Neural progenitor cell (in vitro differentiated cells): ENCODE results near the gene VKORC1. TPM values are rescaled to one million over a fixed set of nuclear protein-coding genes. Genes with fewer than 3 reads are reported as not detected.
A peak's percentile ranks its signal among the peaks of the same experiment; 100 is the strongest.

Experiments used
- DNase-seq: peaks from one replicate; pipeline ENCODE4 v3.0.0-alpha.2; 2016; ENCODE audit warnings: low spot score
- H2AFZ ChIP-seq: fragments of 200-600 bp; sonication (generic); replicated peaks from 2 replicates; pipeline ENCODE4 v1.6.1; 2016; ENCODE audit warnings: antibody characterized with exemption
- H3F3A ChIP-seq: fragments of 200-600 bp; sonication (generic); 2 replicates; pipeline ENCODE4 v1.6.1; 2016; ENCODE audit warnings: antibody characterized with exemption, low read depth
- H3K27ac ChIP-seq: fragments of 200-600 bp; sonication (generic); 2 replicates; pipeline ENCODE4 v1.5.1; 2016; ENCODE audit warnings: mild to moderate bottlenecking
- H3K27me3 ChIP-seq: fragments of 200-600 bp; sonication (generic); 2 replicates; pipeline ENCODE4 v1.6.1; 2016; ENCODE audit warnings: mild to moderate bottlenecking, moderate library complexity
- H3K36me3 ChIP-seq: fragments of 200-600 bp; sonication (generic); 2 replicates; pipeline ENCODE4 v1.5.1; 2016
- H3K4me1 ChIP-seq: fragments of 200-600 bp; sonication (generic); 2 replicates; pipeline ENCODE4 v1.6.1; 2016; ENCODE audit warnings: mixed run types
- H3K4me2 ChIP-seq: fragments of 200-600 bp; sonication (generic); 2 replicates; pipeline ENCODE4 v1.6.1; 2016
- H3K4me3 ChIP-seq: fragments of 200-600 bp; sonication (generic); 2 replicates; pipeline ENCODE4 v1.5.1; 2016
- H3K79me2 ChIP-seq: fragments of 200-600 bp; sonication (generic); 2 replicates; pipeline ENCODE4 v1.6.1; 2016; ENCODE audit warnings: low read depth
- H3K9ac ChIP-seq: fragments of 200-600 bp; sonication (generic); 2 replicates; pipeline ENCODE4 v1.6.1; 2016
- H3K9me3 ChIP-seq: fragments of 200-600 bp; sonication (generic); 2 replicates; pipeline ENCODE4 v1.5.1; 2016; ENCODE audit warnings: low read depth
- H4K20me1 ChIP-seq: fragments of 200-600 bp; sonication (generic); 2 replicates; pipeline ENCODE4 v1.6.1; 2016; ENCODE audit warnings: low read depth
- H3K27ac Mint-ChIP-seq: 3 replicates; pipeline ENCODE4 v1.8.0; 2021; ENCODE audit warnings: mixed read lengths
- H3K27me3 Mint-ChIP-seq: 2 replicates; pipeline ENCODE4 v1.8.0; 2022; ENCODE audit warnings: low read depth, mild to moderate bottlenecking, inconsistent platforms, moderate library complexity, mixed read lengths; ENCODE audit not compliant: insufficient read depth
- H3K36me3 Mint-ChIP-seq: 3 replicates; pipeline ENCODE4 v1.8.0; 2021; ENCODE audit warnings: mixed read lengths
- H3K4me1 Mint-ChIP-seq: 3 replicates; pipeline ENCODE4 v1.8.0; 2021; ENCODE audit warnings: mixed read lengths
- H3K4me3 Mint-ChIP-seq: 3 replicates; pipeline ENCODE4 v1.8.0; 2021; ENCODE audit warnings: mild to moderate bottlenecking, moderate library complexity, mixed read lengths
- H3K9me3 Mint-ChIP-seq: 3 replicates; pipeline ENCODE4 v1.8.0; 2020; ENCODE audit warnings: mixed read lengths
- EZH2 ChIP-seq: fragments of 200-600 bp; sonication (generic); IDR thresholded peaks from 2 replicates; pipeline ENCODE4 v1.6.1; 2017; ENCODE audit warnings: antibody characterized with exemption, mild to moderate bottlenecking, moderate library complexity
- EZH2phosphoT487 ChIP-seq: fragments of 200-600 bp; sonication (generic); IDR thresholded peaks from 2 replicates; pipeline ENCODE4 v1.6.1; 2017; ENCODE audit warnings: antibody characterized with exemption
- total RNA-seq: library from RNA; depleted of rRNA; stranded (reverse); fragments of >200 nt; gene quantifications from 2 replicates; pipeline ENCODE4 v1.2.3, GENCODE V29; 2015; ENCODE audit warnings: low replicate concordance
- TF ChIP-seq, protein P1 (sequence below): fragments of 200-600 bp; sonication (generic); IDR thresholded peaks from 2 replicates; pipeline ENCODE4 v1.5.1; 2017; ENCODE audit warnings: antibody characterized with exemption, mild to moderate bottlenecking

VKORC1 gene
- total RNA-seq, 1 donor from 2014 or later: 95.9 TPM

DNA sequence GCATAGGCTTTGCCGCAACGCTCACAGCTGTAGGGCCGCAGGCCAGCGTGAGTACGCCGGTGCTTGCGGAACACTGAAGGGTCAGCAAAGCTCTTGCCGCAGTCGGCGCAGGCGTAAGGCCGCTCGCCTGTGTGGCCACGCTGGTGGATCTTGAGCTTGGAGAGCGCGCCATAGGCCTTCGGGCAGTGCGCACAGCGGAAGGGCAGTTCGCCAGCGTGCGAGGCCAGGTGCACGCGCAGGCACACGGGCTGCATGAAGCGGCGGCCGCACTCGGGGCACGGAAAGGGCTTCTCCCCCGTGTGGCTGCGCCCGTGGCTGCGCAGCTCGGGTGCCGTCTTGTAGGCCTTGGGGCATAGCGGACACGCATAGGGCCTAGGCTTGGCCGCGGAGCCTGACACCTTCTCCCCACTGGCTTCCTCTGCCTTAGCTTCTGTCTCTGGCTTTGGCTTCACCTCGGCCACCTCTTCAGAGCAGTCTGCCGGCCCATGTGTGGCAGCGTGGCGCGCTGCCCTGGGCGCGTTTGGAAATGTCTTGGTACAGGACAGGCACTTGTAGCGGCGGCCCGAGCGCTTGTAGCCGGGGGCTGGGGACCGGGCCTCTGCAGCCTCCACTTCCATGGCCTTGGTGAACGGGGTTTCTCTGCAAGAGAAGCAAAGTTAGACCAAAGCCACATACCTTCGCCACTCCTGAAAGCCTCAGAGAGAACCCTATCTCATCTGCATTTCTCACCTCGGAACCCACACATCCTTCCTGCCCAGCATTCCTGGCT lies 30.6 kb downstream of the VKORC1 start:
- H3K9me3 Mint-ChIP-seq: no peaks in the 10 kb centered on the region
- Histone ChIP-seq H3K36me3 (no peaks in the 10 kb centered on the region), H3K27ac (no peak overlapping the region), H3K27me3 (no peaks in the 10 kb centered on the region), H4K20me1 (peaks cover 50% of the 10 kb centered on the region), H3K4me2 (no peak overlapping the region), H3K4me3 (no peak overlapping the region), H3K9ac (no peak overlapping the region), H3F3A (no peaks in the 10 kb centered on the region), H3K79me2 (peaks cover 39% of the 10 kb centered on the region), H3K4me1 (no peaks in the 10 kb centered on the region), H2AFZ (no peak overlapping the region), H3K9me3 (no peaks in the 10 kb centered on the region)
- TF ChIP-seq EZH2phosphoT487: no peak
- TF ChIP-seq EZH2: no peak
- no peak for DNase-seq
- H3K27ac Mint-ChIP-seq: peak overlapping the region; percentile 33
- peaks cover 3% of the 10 kb centered on the region for H3K4me1 Mint-ChIP-seq
- peaks cover 8% of the 10 kb centered on the region for H3K27me3 Mint-ChIP-seq
- H3K4me3 Mint-ChIP-seq: peak overlapping the region; percentile 15
- H3K36me3 Mint-ChIP-seq: peaks cover 26% of the 10 kb centered on the region

DNA sequence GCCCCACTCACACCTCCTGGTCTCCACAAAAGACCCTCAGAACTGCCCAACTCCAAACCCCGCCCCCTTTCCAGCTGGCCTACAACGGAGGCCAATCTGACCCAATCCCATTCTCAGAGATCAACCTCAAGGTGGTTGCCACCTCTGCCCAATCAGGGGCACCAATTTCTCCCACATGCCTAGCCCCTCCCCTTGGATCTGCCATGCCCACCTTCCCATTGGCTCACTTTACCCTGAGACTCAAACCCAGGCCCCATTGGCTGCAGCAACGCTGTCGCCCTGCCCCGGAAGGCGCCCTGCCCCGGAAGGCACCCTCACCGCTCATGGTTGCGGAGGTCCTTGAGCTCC lies 31.1 kb downstream of the VKORC1 start:
- H3K9ac ChIP-seq: no peak overlapping the region
- no peak overlapping the region for H3K4me3 ChIP-seq
- H3K27ac Mint-ChIP-seq: no peak overlapping the region
- no peaks in the 10 kb centered on the region for H3F3A ChIP-seq
- no peaks in the 10 kb centered on the region for H3K9me3 ChIP-seq
- H3K79me2 ChIP-seq: peaks cover 34% of the 10 kb centered on the region
- no peak overlapping the region for H3K27ac ChIP-seq
- no peaks in the 10 kb centered on the region for H3K27me3 ChIP-seq
- H3K36me3 ChIP-seq: no peaks in the 10 kb centered on the region
- TF ChIP-seq EZH2 (no peak), EZH2phosphoT487 (no peak)
- TF ChIP-seq, protein P1, sequence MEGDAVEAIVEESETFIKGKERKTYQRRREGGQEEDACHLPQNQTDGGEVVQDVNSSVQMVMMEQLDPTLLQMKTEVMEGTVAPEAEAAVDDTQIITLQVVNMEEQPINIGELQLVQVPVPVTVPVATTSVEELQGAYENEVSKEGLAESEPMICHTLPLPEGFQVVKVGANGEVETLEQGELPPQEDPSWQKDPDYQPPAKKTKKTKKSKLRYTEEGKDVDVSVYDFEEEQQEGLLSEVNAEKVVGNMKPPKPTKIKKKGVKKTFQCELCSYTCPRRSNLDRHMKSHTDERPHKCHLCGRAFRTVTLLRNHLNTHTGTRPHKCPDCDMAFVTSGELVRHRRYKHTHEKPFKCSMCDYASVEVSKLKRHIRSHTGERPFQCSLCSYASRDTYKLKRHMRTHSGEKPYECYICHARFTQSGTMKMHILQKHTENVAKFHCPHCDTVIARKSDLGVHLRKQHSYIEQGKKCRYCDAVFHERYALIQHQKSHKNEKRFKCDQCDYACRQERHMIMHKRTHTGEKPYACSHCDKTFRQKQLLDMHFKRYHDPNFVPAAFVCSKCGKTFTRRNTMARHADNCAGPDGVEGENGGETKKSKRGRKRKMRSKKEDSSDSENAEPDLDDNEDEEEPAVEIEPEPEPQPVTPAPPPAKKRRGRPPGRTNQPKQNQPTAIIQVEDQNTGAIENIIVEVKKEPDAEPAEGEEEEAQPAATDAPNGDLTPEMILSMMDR: no peak
- H3K27me3 Mint-ChIP-seq: peaks cover 8% of the 10 kb centered on the region
- no peak for DNase-seq
- H3K4me2 ChIP-seq: no peak overlapping the region
- peaks cover 45% of the 10 kb centered on the region for H4K20me1 ChIP-seq
- no peaks in the 10 kb centered on the region for H3K9me3 Mint-ChIP-seq
- peaks cover 26% of the 10 kb centered on the region for H3K36me3 Mint-ChIP-seq
- peaks cover 3% of the 10 kb centered on the region for H3K4me1 Mint-ChIP-seq
- H2AFZ ChIP-seq: no peak overlapping the region
- no peak overlapping the region for H3K4me3 Mint-ChIP-seq
- no peaks in the 10 kb centered on the region for H3K4me1 ChIP-seq

DNA sequence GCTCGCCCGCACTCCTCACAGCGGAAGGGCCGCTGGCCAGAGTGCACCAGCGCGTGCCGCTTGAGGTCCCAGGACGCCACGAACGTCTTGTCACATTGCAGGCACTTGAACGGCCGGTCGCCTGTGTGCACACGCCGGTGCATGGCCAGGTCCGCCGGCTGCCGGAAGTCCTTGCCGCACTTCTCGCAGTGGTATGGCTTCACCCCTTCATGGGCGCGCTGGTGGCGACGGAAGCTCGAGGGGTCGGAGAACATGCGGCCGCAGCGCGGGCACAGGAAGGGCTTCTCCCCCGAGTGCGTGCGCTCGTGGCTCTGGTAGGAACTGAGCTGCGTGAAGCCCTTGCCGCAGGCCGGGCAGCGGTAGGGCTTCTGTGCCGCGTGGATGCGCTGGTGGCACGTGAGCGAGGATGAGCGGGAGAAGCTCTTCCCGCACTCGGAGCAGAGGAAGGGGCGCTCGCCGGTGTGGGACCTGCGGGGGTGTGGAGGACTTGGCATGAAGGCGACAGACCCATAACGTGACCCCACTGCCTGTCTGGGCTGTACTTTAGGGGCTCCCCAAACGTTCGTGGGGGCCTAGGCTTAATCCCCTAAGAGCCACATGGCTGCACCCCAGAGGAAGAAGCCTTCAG lies 32.7 kb downstream of the VKORC1 start:
- H3K4me1 ChIP-seq: no peaks in the 10 kb centered on the region
- no peaks in the 10 kb centered on the region for H3K27me3 ChIP-seq
- H2AFZ ChIP-seq: no peak overlapping the region
- Mint-ChIP-seq H3K4me3 (no peak overlapping the region), H3K36me3 (peaks cover 26% of the 10 kb centered on the region), H3K4me1 (peaks cover 3% of the 10 kb centered on the region), H3K9me3 (no peaks in the 10 kb centered on the region), H3K27ac (no peak overlapping the region), H3K27me3 (peaks cover 4% of the 10 kb centered on the region)
- DNase-seq: no peak
- peaks cover 20% of the 10 kb centered on the region for H3K79me2 ChIP-seq
- H3K4me2 ChIP-seq: no peak overlapping the region
- no peak overlapping the region for H3K9ac ChIP-seq
- no peaks in the 10 kb centered on the region for H3K9me3 ChIP-seq
- TF ChIP-seq, protein P1: no peak
- TF ChIP-seq EZH2: no peak
- TF ChIP-seq EZH2phosphoT487: no peak
- H3K27ac ChIP-seq: no peak overlapping the region
- H3F3A ChIP-seq: no peaks in the 10 kb centered on the region
- H4K20me1 ChIP-seq: peaks cover 33% of the 10 kb centered on the region
- no peak overlapping the region for H3K4me3 ChIP-seq
- no peaks in the 10 kb centered on the region for H3K36me3 ChIP-seq
